ENCODE data around the gene CRYBA2. TPM values are rescaled to one million over a fixed set of nuclear protein-coding genes. Genes with fewer than 3 reads are reported as not detected.

Gene CRYBA2
- total RNA-seq, 1 donor from 2014 or later = 0.49 TPM

GRCh38 chr2:218953366-218953954, 39.8 kb downstream of the CRYBA2 start:
- Mint-ChIP-seq H3K36me3 (ENCODE audit: unreplicated experiment) (peaks cover 9% of the 10 kb centered on the region), H3K27me3 (ENCODE audit: unreplicated experiment) (peaks cover 13% of the 10 kb centered on the region), H3K27ac (ENCODE audit: unreplicated experiment) (no peak overlapping the region), H3K4me1 (ENCODE audit: low read depth, unreplicated experiment) (peaks cover 10% of the 10 kb centered on the region), H3K4me3 (ENCODE audit: unreplicated experiment) (no peak overlapping the region), H3K9me3 (ENCODE audit: unreplicated experiment) (peaks cover 6% of the 10 kb centered on the region)
- DNase-seq = no peak
- TF ChIP-seq CTCF (IDR thresholded peaks at IDR 0.05; ENCODE audit: partially characterized antibody, unreplicated experiment) = no peak

- no peak for DNase-seq
- peaks cover 9% of the 10 kb centered on the region for H3K36me3 Mint-ChIP-seq (ENCODE audit: unreplicated experiment)
- no peak for TF ChIP-seq CTCF (IDR thresholded peaks at IDR 0.05; ENCODE audit: partially characterized antibody, unreplicated experiment)
- H3K9me3 Mint-ChIP-seq (ENCODE audit: unreplicated experiment) = peaks cover 2% of the 10 kb centered on the region
- no peak overlapping the region for H3K27ac Mint-ChIP-seq (ENCODE audit: unreplicated experiment)
- peaks cover 7% of the 10 kb centered on the region for H3K27me3 Mint-ChIP-seq (ENCODE audit: unreplicated experiment)
- peaks cover 10% of the 10 kb centered on the region for H3K4me1 Mint-ChIP-seq (ENCODE audit: low read depth, unreplicated experiment)
- no peak overlapping the region for H3K4me3 Mint-ChIP-seq (ENCODE audit: unreplicated experiment)
Observed at GRCh38 chr2:218952160-218952559, 41.1 kb downstream of the CRYBA2 start.

- Mint-ChIP-seq H3K27me3 (ENCODE audit: unreplicated experiment) (peaks cover 2% of the 10 kb centered on the region), H3K36me3 (ENCODE audit: unreplicated experiment) (no peaks in the 10 kb centered on the region), H3K27ac (ENCODE audit: unreplicated experiment) (no peak overlapping the region), H3K4me3 (ENCODE audit: unreplicated experiment) (no peak overlapping the region), H3K4me1 (ENCODE audit: low read depth, unreplicated experiment) (no peaks in the 10 kb centered on the region), H3K9me3 (ENCODE audit: unreplicated experiment) (peaks cover 2% of the 10 kb centered on the region)
- no peak for TF ChIP-seq CTCF (IDR thresholded peaks at IDR 0.05; ENCODE audit: partially characterized antibody, unreplicated experiment)
- no peak for DNase-seq
Observed at GRCh38 chr2:218946621-218947020, 46.6 kb downstream of the CRYBA2 start.

GRCh38 chr2:218944759-218945404, 48.3 kb downstream of the CRYBA2 start:
- H3K36me3 Mint-ChIP-seq (ENCODE audit: unreplicated experiment) = no peaks in the 10 kb centered on the region
- no peak for DNase-seq
- no peak overlapping the region for H3K4me3 Mint-ChIP-seq (ENCODE audit: unreplicated experiment)
- peaks cover 2% of the 10 kb centered on the region for H3K27me3 Mint-ChIP-seq (ENCODE audit: unreplicated experiment)
- no peaks in the 10 kb centered on the region for H3K4me1 Mint-ChIP-seq (ENCODE audit: low read depth, unreplicated experiment)
- no peaks in the 10 kb centered on the region for H3K9me3 Mint-ChIP-seq (ENCODE audit: unreplicated experiment)
- no peak for TF ChIP-seq CTCF (IDR thresholded peaks at IDR 0.05; ENCODE audit: partially characterized antibody, unreplicated experiment)
- H3K27ac Mint-ChIP-seq (ENCODE audit: unreplicated experiment) = no peak overlapping the region

Small RNA genes within 50 kb of the gene (microRNA-seq; reads per million reads assigned to microRNA genes)
- 130,474 reads per million, percentile 100 among the genes with 10 or more reads in this experiment for gene MIR375 (ENCODE audit: unreplicated experiment)

Other genes with a start within 250 kb of the CRYBA2 start
- 0.98 TPM for gene CYP27A1, start 211.3 kb downstream of the CRYBA2 start, total RNA-seq (ENCODE audit: unreplicated experiment)
- not detected for gene PRKAG3, start 161.6 kb downstream of the CRYBA2 start, total RNA-seq (ENCODE audit: unreplicated experiment)
- gene WNT6, start 133.6 kb downstream of the CRYBA2 start, total RNA-seq (ENCODE audit: unreplicated experiment) = 0.66 TPM
- gene WNT10A, start 112.6 kb downstream of the CRYBA2 start, total RNA-seq (ENCODE audit: unreplicated experiment) = 0.17 TPM
- 46.1 TPM for gene CDK5R2, start 33.8 kb downstream of the CRYBA2 start, total RNA-seq (ENCODE audit: unreplicated experiment)
- not detected for gene FEV, start 8.2 kb downstream of the CRYBA2 start, total RNA-seq (ENCODE audit: unreplicated experiment)
- gene CFAP65, start 48.1 kb upstream of the CRYBA2 start, total RNA-seq (ENCODE audit: unreplicated experiment) = 1.1 TPM
- not detected for gene IHH, start 67.5 kb upstream of the CRYBA2 start, total RNA-seq (ENCODE audit: unreplicated experiment)
- 24.8 TPM for gene NHEJ1, start 167.4 kb upstream of the CRYBA2 start, total RNA-seq (ENCODE audit: unreplicated experiment)
- 1.1 TPM for gene SLC23A3, start 176.6 kb upstream of the CRYBA2 start, total RNA-seq (ENCODE audit: unreplicated experiment)
- gene CNPPD1, start 183.5 kb upstream of the CRYBA2 start, total RNA-seq (ENCODE audit: unreplicated experiment) = 61.5 TPM
- gene RETREG2, start 184.9 kb upstream of the CRYBA2 start, total RNA-seq (ENCODE audit: unreplicated experiment) = 167 TPM
- 49.5 TPM for gene ZFAND2B, start 213.4 kb upstream of the CRYBA2 start, total RNA-seq (ENCODE audit: unreplicated experiment)
- 49.4 TPM for gene ABCB6, start 225.5 kb upstream of the CRYBA2 start, total RNA-seq (ENCODE audit: unreplicated experiment)
- gene ATG9A, start 236.2 kb upstream of the CRYBA2 start, total RNA-seq (ENCODE audit: unreplicated experiment) = 80.4 TPM
- 95.8 TPM for gene ANKZF1, start 236.4 kb upstream of the CRYBA2 start, total RNA-seq (ENCODE audit: unreplicated experiment)